SK-N-SH treated with all-trans-retinoic acid at 6 μM for 48 hours (cell line): Measurements from ENCODE around the gene PTDSS2.
"Not testable (repeated sequence)": the region's sequence is repeated elsewhere in the genome, so short reads cannot be mapped to it uniquely, and the experiment has no call there.

ENCODE experiments used
- ATAC-seq: fragments of 200-7000 bp; cut with Tn5 transposase; 3 replicates; pipeline ENCODE4 v1.9.1; 2020; ENCODE audit warnings: mild to moderate bottlenecking, moderate library complexity
- ARNTL ChIP-seq: fragments of 450-650 bp; formaldehyde crosslinking; IDR thresholded peaks from 2 replicates; pipeline ENCODE4 v1.5.0; 2020; ENCODE audit warnings: low read depth, mild to moderate bottlenecking, moderate library complexity, borderline replicate concordance
- BACH2 ChIP-seq: fragments of 250-450 bp; sonication (Bioruptor Pico); IDR thresholded peaks from 2 replicates; pipeline ENCODE4 v1.9.0; 2021; ENCODE audit warnings: mild to moderate bottlenecking, borderline replicate concordance
- CREB5 ChIP-seq: fragments of 250-450 bp; sonication (Bioruptor Pico); IDR thresholded peaks from 2 replicates; pipeline ENCODE4 v1.5.1; 2020; ENCODE audit warnings: low read depth, mild to moderate bottlenecking, moderate library complexity
- ESRRG ChIP-seq: fragments of 250-450 bp; sonication (Bioruptor Pico); IDR thresholded peaks from 2 replicates; pipeline ENCODE4 v1.6.1; 2021; ENCODE audit warnings: mild to moderate bottlenecking
- ISL1 ChIP-seq: fragments of 250-450 bp; sonication (Bioruptor Pico); IDR thresholded peaks from 2 replicates; pipeline ENCODE4 v2.1.2; 2022; ENCODE audit warnings: mild to moderate bottlenecking, moderate library complexity
- PATZ1 ChIP-seq: fragments of 250-450 bp; sonication (Bioruptor Pico); IDR thresholded peaks from 2 replicates; pipeline ENCODE4 v1.8.0; 2020; ENCODE audit warnings: mild to moderate bottlenecking, moderate library complexity, borderline replicate concordance
- POU6F1 ChIP-seq: fragments of 250-450 bp; sonication (Bioruptor Pico); IDR thresholded peaks from 2 replicates; pipeline ENCODE4 v1.8.0; 2021; ENCODE audit warnings: low read depth, mild to moderate bottlenecking, moderate library complexity, borderline replicate concordance
- PPARA ChIP-seq: fragments of 250-450 bp; sonication (Bioruptor Pico); IDR thresholded peaks from 2 replicates; pipeline ENCODE4 v1.5.0; 2020; ENCODE audit warnings: mild to moderate bottlenecking, borderline replicate concordance
- RARB ChIP-seq: fragments of 250-450 bp; sonication (Bioruptor Pico); IDR thresholded peaks from 2 replicates; pipeline ENCODE4 v1.8.0; 2021; ENCODE audit warnings: mild to moderate bottlenecking, moderate library complexity
- SNAI2 ChIP-seq: fragments of 250-450 bp; sonication (Bioruptor Pico); IDR thresholded peaks from 2 replicates; pipeline ENCODE4 v1.5.0; 2020; ENCODE audit warnings: mild to moderate bottlenecking, moderate library complexity
- TCF4 ChIP-seq: fragments of 250-450 bp; sonication (Bioruptor Pico); IDR thresholded peaks from 2 replicates; pipeline ENCODE4 v1.8.0; 2021; ENCODE audit warnings: mild to moderate bottlenecking, moderate library complexity, borderline replicate concordance
- TOX ChIP-seq: fragments of 250-450 bp; sonication (Bioruptor Pico); IDR thresholded peaks from 2 replicates; pipeline ENCODE4 v1.8.0; 2021; ENCODE audit warnings: mild to moderate bottlenecking, moderate library complexity, borderline replicate concordance
- TSHZ2 ChIP-seq: fragments of 250-450 bp; sonication (Bioruptor Pico); IDR thresholded peaks from 2 replicates; pipeline ENCODE4 v1.5.0; 2020; ENCODE audit warnings: mild to moderate bottlenecking, moderate library complexity
- ZC3H10 ChIP-seq: fragments of 250-450 bp; sonication (Bioruptor Pico); IDR thresholded peaks from 2 replicates; pipeline ENCODE4 v1.5.1; 2021; ENCODE audit warnings: mild to moderate bottlenecking, moderate library complexity
- ZFP3 ChIP-seq: fragments of 250-450 bp; sonication (Bioruptor Pico); IDR thresholded peaks from 2 replicates; pipeline ENCODE4 v1.5.0; 2020; ENCODE audit warnings: mild to moderate bottlenecking, moderate library complexity
- ZFP30 ChIP-seq: fragments of 450-650 bp; formaldehyde crosslinking; IDR thresholded peaks from 2 replicates; pipeline ENCODE4 v1.5.0; 2022; ENCODE audit warnings: mild to moderate bottlenecking, moderate library complexity
- ZNF565 ChIP-seq: fragments of 450-650 bp; formaldehyde crosslinking; conservative IDR thresholded peaks from 2 replicates; pipeline ENCODE4 v1.5.0; 2020; ENCODE audit warnings: low read depth, mild to moderate bottlenecking, moderate library complexity
- ZNF70 ChIP-seq: fragments of 450-650 bp; formaldehyde crosslinking; IDR thresholded peaks from 2 replicates; pipeline ENCODE4 v1.5.0; 2020; ENCODE audit warnings: mild to moderate bottlenecking, moderate library complexity
- ZNF8 ChIP-seq: fragments of 450-650 bp; formaldehyde crosslinking; IDR thresholded peaks from 2 replicates; pipeline ENCODE4 v1.5.0; 2020; ENCODE audit warnings: mild to moderate bottlenecking, moderate library complexity

The PTDSS2 gene

GRCh38 chr11:512761-513595 is 62.9 kb downstream of the PTDSS2 start (continued):
- TF ChIP-seq PPARA (CRISPR knock-in tag) (no peak), ARNTL (CRISPR knock-in tag) (no peak)

GRCh38 chr11:514606-515005 is 64.5 kb downstream of the PTDSS2 start:
- no peak for ATAC-seq
- TF ChIP-seq TCF4 (no peak), PATZ1 (no peak), TOX (CRISPR knock-in tag) (no peak), ZC3H10 (no peak), PPARA (CRISPR knock-in tag) (no peak), ZNF70 (CRISPR knock-in tag) (no peak), ZNF8 (CRISPR knock-in tag) (no peak), ESRRG (CRISPR knock-in tag) (no peak), ZNF565 (CRISPR knock-in tag) (no peak), CREB5 (CRISPR knock-in tag) (no peak), POU6F1 (CRISPR knock-in tag) (no peak), ZFP3 (CRISPR knock-in tag) (no peak), SNAI2 (no peak), TSHZ2 (CRISPR knock-in tag) (no peak), BACH2 (CRISPR knock-in tag) (no peak)
- TF ChIP-seq, all 23 proteins: peak for 0

- TF ChIP-seq ZNF565 (CRISPR knock-in tag) (no peak), ISL1 (CRISPR knock-in tag) (no peak), POU6F1 (CRISPR knock-in tag) (no peak)
- no peak for ATAC-seq
Measured at GRCh38 chr11:515131-515530, 65.1 kb downstream of the PTDSS2 start.

GRCh38 chr11:516400-516799 is 66.3 kb downstream of the PTDSS2 start:
- TF ChIP-seq ZFP30 (CRISPR knock-in tag) (no peak), CREB5 (CRISPR knock-in tag) (no peak), RARB (no peak), ZC3H10 (no peak), ISL1 (CRISPR knock-in tag) (no peak)
- ATAC-seq = no peak

GRCh38 chr11:516918-517685 is 67.0 kb downstream of the PTDSS2 start:
- not testable (repeated sequence) for ATAC-seq
